HG02870 (cell line): ENCODE measurements around the gene LIPC.
A peak's percentile ranks its signal among the peaks of the same experiment; 100 is the strongest.

Experiments
- ATAC-seq: cut with Tn5 transposase; IDR thresholded peaks from one replicate; pipeline ENCODE4 v1.9.1; 2021; ENCODE audit warnings: mild to moderate bottlenecking, moderate library complexity; ENCODE audit not compliant: unreplicated experiment

The LIPC gene

GRCh38 chr15:58453931-58454793 lies 22.4 kb downstream of the LIPC start:
- peak; percentile 62 for ATAC-seq

DNA sequence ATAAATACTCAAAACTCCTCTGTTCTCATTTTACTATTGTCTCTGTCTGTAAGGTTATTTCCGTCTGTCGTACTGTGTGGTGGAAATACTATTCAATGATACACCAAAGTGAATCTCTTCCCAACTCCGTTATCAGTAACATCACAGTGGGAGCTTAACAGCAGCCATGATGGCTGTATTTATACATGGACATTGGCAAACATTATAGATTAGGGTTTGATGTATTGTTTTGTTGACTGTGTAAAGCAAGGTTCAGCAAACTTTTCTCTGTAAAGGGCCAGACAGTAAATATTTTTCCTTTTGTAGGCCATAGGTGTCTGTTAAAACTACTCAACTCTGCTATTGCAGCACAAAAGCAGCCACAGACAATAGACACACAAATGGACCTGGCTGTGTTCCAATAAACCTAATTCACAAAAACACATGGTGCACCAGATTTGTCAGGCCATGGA lies 23.2 kb downstream of the LIPC start:
- ATAC-seq, result no peak

DNA sequence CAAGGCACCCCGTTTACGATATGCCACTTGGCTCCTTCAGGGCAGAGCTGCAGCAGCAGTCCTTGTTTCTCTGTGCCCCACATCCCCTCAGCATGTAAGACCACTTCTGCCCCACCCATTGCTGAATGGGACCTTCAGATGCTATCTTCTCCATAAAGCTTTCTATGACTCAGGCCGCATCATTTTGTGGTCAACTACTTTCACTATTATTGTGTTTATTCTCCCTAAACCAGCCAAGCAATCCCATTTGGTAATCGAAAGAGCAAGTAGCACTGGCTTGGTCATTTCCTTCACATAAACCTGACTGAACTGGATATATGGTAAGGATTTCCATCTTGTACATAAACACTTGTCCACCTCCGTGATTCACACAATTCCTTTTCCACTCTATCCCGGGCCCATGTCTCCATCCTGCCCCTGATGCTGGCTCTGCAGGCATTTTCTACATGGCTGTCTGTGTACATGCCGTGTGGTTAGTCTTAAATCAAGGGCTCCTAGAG lies 25.7 kb downstream of the LIPC start:
- ATAC-seq, result peak; percentile 55

GRCh38 chr15:58458076-58458475 lies 26.3 kb downstream of the LIPC start:
- no peak for ATAC-seq

DNA sequence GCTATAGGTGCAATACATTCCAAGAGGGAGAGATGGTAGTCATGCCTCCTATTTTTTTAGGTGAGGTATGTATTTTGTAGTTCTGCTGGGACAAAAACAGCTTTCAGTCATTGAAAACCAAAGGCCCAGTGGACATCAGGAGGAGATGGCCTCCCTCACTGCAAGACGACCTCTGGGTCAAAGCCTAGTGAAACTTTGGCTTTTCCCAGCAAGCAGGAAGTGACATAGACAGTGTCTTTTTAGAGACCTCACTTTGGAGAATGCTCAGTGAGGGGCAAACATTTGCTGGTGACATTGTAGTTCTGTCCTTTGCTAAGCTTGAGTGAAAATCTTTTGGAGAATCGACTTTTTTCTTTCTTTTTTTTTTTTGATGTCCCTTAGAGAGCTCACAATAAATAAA lies 27.3 kb downstream of the LIPC start:
- ATAC-seq, result no peak

GRCh38 chr15:58459560-58459959 lies 27.8 kb downstream of the LIPC start:
- no peak for ATAC-seq

DNA sequence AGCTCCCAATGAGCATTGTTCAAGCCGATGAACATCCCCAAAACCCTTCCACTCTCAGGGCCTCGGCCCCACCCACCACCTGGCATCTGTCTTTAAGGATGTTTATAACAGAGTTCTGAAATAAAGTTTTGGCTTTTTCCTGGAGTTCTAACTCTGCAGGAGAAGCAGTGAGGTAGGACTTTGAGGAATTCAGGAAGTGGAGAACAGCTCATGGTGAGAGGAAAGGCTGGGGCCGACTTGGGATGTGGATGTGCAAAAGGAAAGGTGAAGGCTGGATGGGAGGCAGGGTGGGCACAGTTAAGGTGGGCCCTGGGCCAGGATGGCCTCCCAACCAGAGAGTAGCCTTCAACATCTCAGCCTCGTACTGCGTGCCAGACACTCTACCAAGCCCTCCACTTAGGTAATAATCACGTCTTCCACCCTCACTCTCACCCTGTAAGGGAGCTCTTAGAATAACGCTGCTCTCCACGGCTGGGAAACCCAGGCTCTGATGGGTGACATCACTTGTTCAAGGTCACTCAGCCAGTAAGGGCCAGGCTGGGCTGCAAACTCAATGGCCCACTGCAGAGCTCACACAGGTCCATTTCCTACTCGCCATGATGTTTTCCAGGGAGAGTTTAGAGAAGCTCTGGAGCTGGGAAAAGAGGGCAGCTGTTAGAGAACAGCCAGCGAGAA lies 28.5 kb downstream of the LIPC start:
- ATAC-seq, result no peak

GRCh38 chr15:58460872-58461271 lies 29.1 kb downstream of the LIPC start:
- ATAC-seq, result no peak

GRCh38 chr15:58462547-58462946 lies 30.8 kb downstream of the LIPC start:
- no peak for ATAC-seq

DNA sequence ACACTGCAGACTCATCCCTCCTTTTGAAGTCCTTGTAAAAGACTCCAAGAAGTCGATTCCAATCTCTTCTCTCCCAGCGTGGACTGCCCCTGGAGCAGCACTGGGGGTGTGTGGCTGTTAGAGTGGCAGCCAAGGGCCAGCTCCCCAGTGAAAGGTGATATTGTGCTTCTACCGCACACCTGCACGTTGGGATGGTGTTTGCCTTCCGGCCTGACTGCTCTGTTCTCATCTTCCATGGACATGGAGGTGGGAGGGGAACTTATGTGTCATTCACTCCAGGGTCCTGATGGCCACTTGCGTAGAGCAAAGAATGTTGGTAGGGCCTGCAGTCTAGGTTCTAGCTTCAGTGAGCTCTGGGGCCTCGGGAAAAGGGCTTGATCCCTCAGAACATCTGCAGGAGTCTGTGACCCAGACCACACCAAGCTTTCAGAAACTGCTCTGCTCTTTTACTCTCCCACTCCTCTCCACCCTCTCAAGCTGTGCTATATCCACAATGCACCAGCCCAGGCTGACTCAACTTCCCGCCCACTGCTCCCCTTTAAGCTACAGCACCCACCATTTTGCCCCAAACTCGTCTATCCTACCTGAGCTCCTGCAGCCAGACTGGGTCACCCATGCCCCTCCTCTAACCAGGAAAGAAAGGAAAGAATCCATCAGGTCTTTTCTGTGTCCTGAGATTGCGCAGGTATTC lies 31.3 kb downstream of the LIPC start:
- no peak for ATAC-seq

GRCh38 chr15:58463815-58464650 lies 32.2 kb downstream of the LIPC start:
- ATAC-seq, result no peak

DNA sequence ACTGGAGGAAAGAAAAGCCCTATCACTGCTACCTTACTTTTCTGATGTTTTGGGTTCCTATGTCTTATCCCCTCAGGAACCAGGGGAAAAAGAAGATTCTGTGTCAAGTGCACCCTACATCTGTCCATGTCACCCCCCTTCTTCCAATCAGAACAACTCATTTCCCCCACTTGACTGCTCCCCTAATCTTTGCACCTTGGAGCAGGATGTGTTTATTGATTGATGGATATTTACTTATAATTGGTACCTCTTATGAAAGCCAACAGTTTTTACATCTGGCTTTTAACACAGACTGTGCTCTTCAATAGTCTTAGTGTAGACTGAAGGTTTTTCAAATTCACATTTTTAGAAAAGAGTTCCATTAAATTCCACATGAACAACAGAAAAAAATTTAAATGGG lies 33.3 kb downstream of the LIPC start:
- no peak for ATAC-seq

DNA sequence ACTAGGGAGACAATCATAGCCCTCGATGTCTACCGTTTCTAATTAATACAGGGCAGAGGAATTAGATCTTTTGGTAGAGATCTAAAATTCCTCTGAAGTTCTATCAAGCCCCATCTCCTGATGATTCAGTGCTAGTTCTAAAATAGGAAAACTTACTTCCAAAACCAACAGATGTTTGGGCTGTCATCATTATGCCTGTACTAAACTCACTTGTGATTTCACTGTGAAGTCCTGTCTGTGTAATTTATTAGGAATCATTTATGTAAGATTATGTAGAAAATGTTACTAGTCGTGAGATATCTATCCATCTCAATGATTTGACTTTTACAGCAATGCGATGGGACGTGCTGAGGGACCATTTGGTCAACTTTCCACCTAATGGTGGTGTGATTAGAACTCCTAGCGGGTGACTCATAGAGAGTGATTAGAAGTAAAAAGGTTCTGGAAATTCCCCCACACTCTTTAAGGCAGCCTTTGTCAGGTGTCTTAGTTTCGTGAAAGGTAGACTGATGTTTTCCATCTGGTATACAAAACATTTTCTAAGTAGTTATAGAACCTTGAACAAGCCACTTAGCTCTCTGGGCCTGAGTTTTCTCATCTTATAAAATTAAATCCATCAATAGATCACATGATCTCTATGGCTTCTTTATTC lies 34.2 kb downstream of the LIPC start:
- ATAC-seq, result peak; percentile 61

DNA sequence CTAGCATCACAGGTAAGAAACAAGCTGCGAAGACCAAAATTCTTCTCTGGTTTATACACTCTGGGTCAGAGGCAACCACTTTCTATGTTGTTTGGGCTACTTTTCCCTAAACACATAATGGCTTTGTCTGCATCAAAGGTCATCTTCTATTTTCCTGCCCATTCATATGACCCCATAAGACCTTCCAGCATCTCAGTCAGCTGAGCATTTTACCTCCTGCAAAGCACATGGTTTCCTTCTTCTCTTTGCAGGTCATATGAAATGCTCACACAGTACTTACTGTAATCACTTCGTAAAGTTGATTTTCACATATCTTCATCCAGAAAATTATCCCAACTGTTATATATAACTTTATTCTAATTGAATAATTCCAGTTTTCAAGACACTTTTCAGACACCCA lies 34.8 kb downstream of the LIPC start:
- peak; percentile 18 for ATAC-seq

DNA sequence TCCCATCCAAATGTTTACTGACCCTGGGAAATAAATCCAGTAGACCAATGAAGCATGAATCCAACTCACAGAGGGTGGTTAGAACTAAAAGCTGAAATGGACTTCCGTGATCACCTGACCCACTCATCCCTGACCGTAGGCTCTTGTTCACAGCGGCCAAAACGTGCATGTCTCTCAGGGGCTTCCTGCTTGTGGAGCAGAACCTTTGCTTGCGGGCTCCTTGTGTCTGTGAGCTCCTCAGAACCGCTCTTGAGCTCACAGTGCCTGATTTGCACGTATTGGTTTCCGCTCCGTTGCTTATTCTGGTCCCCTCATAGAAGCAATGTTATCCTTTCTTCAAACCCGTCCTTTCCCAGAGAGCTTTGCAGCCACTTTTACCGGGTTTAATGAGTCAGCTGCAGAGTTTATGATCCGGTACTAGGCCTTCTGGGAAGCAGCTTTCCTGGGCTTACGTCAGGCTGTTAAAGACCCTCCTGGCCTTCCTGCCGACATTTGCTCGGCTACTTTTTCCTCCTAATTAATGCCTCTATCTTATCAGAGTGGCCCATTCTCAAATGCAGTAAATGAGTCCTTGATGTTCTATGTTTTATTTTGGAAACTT lies 35.4 kb downstream of the LIPC start:
- no peak for ATAC-seq

GRCh38 chr15:58467722-58468423 lies 36.1 kb downstream of the LIPC start:
- no peak for ATAC-seq

GRCh38 chr15:58469432-58470353 lies 37.9 kb downstream of the LIPC start:
- no peak for ATAC-seq

GRCh38 chr15:58471348-58471747 lies 39.6 kb downstream of the LIPC start:
- ATAC-seq, result no peak
